Measurements from ENCODE around the gene THADA. TPM values are rescaled to one million over a fixed set of nuclear protein-coding genes. Genes with fewer than 3 reads are reported as not detected.

THADA gene
- total RNA-seq, 3 donors from 2014 or later (not counting 1 experiment from before 2014, with no cell fraction given): 34.1 to 35.7 (median 35.3) TPM

- DNase-seq (no peak), ATAC-seq (no peak)
- Histone ChIP-seq H3K36me3 (ENCODE audit: control insufficient read depth, insufficient read depth, low read length) (peaks cover 41% of the 10 kb centered on the region), H3K9me3 (ENCODE audit: control insufficient read depth, insufficient read depth, low read length) (peaks cover 14% of the 10 kb centered on the region), H3K27ac (ENCODE audit: low read length) (no peak overlapping the region), H3K27me3 (ENCODE audit: control insufficient read depth, insufficient read depth, low read length) (no peaks in the 10 kb centered on the region), H3K4me1 (ENCODE audit: control insufficient read depth, insufficient read depth, low read length) (no peaks in the 10 kb centered on the region), H3K4me3 (ENCODE audit: low read length) (no peak overlapping the region)
- WGBS (ENCODE audit: insufficient coverage): 100% methylated on average over 2 of the region's 2 CpGs
- Mint-ChIP-seq H3K27ac (no peak overlapping the region), H3K4me3 (no peak overlapping the region), H3K4me1 (peaks cover 0 to 7% of the 10 kb centered on the region in 2 donors), H3K36me3 (peaks cover 29% of the 10 kb centered on the region), H3K27me3 (ENCODE audit: low read depth in 2 of 2) (no peaks in the 10 kb centered on the region), H3K9me3 (peaks cover 3 to 5% of the 10 kb centered on the region in 2 donors)
- intact Hi-C loops (cut with micrococcal nuclease): no loop called here
- TF ChIP-seq CTCF (IDR thresholded peaks at IDR 0.05): no peak
Measured at GRCh38 chr2:43280994-43281393, 314.8 kb downstream of the THADA start.

- H3K27ac Mint-ChIP-seq: no peak overlapping the region
- H3K36me3 ChIP-seq (ENCODE audit: control insufficient read depth, insufficient read depth, low read length): peaks cover 31% of the 10 kb centered on the region
- H3K27me3 ChIP-seq (ENCODE audit: control insufficient read depth, insufficient read depth, low read length): no peaks in the 10 kb centered on the region
- no peak overlapping the region for H3K4me3 Mint-ChIP-seq
- WGBS (ENCODE audit: insufficient coverage): 96% methylated on average over 8 of the region's 8 CpGs
- H3K36me3 Mint-ChIP-seq: peaks cover 15% of the 10 kb centered on the region
- intact Hi-C loops (cut with micrococcal nuclease): no loop called here
- ATAC-seq: no peak
- no peaks in the 10 kb centered on the region for H3K4me1 ChIP-seq (ENCODE audit: control insufficient read depth, insufficient read depth, low read length)
- H3K4me3 ChIP-seq (ENCODE audit: low read length): no peak overlapping the region
- H3K27me3 Mint-ChIP-seq (ENCODE audit: low read depth in 2 of 2): no peaks in the 10 kb centered on the region
- H3K4me1 Mint-ChIP-seq: peaks cover 0 to 7% of the 10 kb centered on the region in 2 donors
- no peaks in the 10 kb centered on the region for H3K9me3 Mint-ChIP-seq
- H3K9me3 ChIP-seq (ENCODE audit: control insufficient read depth, insufficient read depth, low read length): peaks cover 6% of the 10 kb centered on the region
- no peak overlapping the region for H3K27ac ChIP-seq (ENCODE audit: low read length)
- DNase-seq: no peak
- no peak for TF ChIP-seq CTCF (IDR thresholded peaks at IDR 0.05)
Measured at GRCh38 chr2:43279317-43279840, 316.5 kb downstream of the THADA start.

- H3K27me3 ChIP-seq (ENCODE audit: control insufficient read depth, insufficient read depth, low read length): no peaks in the 10 kb centered on the region
- H3K27me3 Mint-ChIP-seq (ENCODE audit: low read depth in 2 of 2): no peaks in the 10 kb centered on the region
- peaks cover 0 to 7% of the 10 kb centered on the region in 2 donors for H3K4me1 Mint-ChIP-seq
- H3K4me3 Mint-ChIP-seq: no peak overlapping the region
- H3K36me3 Mint-ChIP-seq: peaks cover 13% of the 10 kb centered on the region
- no peaks in the 10 kb centered on the region for H3K9me3 Mint-ChIP-seq
- no peaks in the 10 kb centered on the region for H3K4me1 ChIP-seq (ENCODE audit: control insufficient read depth, insufficient read depth, low read length)
- H3K36me3 ChIP-seq (ENCODE audit: control insufficient read depth, insufficient read depth, low read length): peaks cover 26% of the 10 kb centered on the region
- H3K27ac ChIP-seq (ENCODE audit: low read length): no peak overlapping the region
- TF ChIP-seq CTCF (IDR thresholded peaks at IDR 0.05): no peak
- DNase-seq (no peak), ATAC-seq (no peak)
- no peak overlapping the region for H3K27ac Mint-ChIP-seq
- no peaks in the 10 kb centered on the region for H3K9me3 ChIP-seq (ENCODE audit: control insufficient read depth, insufficient read depth, low read length)
- intact Hi-C loops (cut with micrococcal nuclease): no loop called here
- 99% methylated on average over 10 of the region's 10 CpGs for WGBS (ENCODE audit: insufficient coverage)
- no peak overlapping the region for H3K4me3 ChIP-seq (ENCODE audit: low read length)
Measured at GRCh38 chr2:43278564-43279220, 317.1 kb downstream of the THADA start.

All from natural killer cell (primary cell).